ENCODE results near the gene NCF1. TPM values are rescaled to one million over a fixed set of nuclear protein-coding genes. Genes with fewer than 3 reads are reported as not detected.

Gene NCF1
- not detected in 2 replicates for total RNA-seq

GRCh38 chr7:74773760-74774750 lies at the start of gene NCF1:
NCF1 (plus strand) TSS chr7:74774011; CDS start chr7:74774032, 21 bp downstream.

Other genes starting within 250 kb of the NCF1 start
- 71.7 and 78.1 TPM in 2 replicates for gene GTF2I, start 116.3 kb upstream of the NCF1 start, total RNA-seq
- gene GTF2IRD2, start 77.6 kb downstream of the NCF1 start, total RNA-seq: 1.3 and 2.8 TPM in 2 replicates
- gene CASTOR2, start 190.7 kb downstream of the NCF1 start, total RNA-seq: 7.3 and 16.9 TPM in 2 replicates